ENCODE data around the gene ELP5. TPM values are rescaled to one million over a fixed set of nuclear protein-coding genes. Genes with fewer than 3 reads are reported as not detected.
A peak's percentile ranks its signal among the peaks of the same experiment; 100 is the strongest.

The ELP5 gene
- polyA plus RNA-seq, 4 donors: 40.3 to 55.8 (median 50.5) TPM

GRCh38 chr17:7281953-7282751 is 30.1 kb downstream of the ELP5 start:
- no peak for DNase-seq (ENCODE audit: low read depth in 4 of 4, low spot score in 3 of 4)

GRCh38 chr17:7282752-7283321 is 30.8 kb downstream of the ELP5 start:
- no peak for DNase-seq (ENCODE audit: low read depth in 4 of 4, low spot score in 3 of 4)

DNA sequence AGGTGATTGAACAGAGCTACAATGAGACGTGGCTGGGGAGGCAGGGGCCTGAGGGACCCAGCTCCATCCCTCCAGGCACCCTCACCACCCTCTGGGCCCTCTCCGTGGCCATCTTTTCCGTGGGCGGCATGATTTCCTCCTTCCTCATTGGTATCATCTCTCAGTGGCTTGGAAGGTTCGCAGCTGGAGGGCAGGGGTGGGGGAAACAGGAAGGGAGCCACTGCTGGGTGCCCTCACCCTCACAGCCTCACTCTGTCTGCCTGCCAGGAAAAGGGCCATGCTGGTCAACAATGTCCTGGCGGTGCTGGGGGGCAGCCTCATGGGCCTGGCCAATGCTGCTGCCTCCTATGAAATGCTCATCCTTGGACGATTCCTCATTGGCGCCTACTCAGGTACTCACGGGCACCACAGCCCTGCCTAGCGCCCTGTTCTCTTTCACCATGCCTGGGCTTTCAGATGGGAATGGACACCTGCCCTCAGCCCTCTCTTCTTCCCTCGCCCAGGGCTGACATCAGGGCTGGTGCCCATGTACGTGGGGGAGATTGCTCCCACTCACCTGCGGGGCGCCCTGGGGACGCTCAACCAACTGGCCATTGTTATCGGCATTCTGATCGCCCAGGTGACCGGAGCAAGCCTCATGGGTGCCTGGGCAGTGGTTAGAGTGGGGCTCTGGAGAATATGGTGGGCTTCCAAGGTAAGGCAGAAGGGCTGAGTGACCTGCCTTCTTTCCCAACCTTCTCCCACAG is 31.6 kb downstream of the ELP5 start:
- DNase-seq (ENCODE audit: low read depth in 4 of 4, low spot score in 3 of 4): no peak

GRCh38 chr17:7284911-7285310 is 32.9 kb downstream of the ELP5 start:
- no peak for DNase-seq (ENCODE audit: low read depth in 4 of 4, low spot score in 3 of 4)

DNA sequence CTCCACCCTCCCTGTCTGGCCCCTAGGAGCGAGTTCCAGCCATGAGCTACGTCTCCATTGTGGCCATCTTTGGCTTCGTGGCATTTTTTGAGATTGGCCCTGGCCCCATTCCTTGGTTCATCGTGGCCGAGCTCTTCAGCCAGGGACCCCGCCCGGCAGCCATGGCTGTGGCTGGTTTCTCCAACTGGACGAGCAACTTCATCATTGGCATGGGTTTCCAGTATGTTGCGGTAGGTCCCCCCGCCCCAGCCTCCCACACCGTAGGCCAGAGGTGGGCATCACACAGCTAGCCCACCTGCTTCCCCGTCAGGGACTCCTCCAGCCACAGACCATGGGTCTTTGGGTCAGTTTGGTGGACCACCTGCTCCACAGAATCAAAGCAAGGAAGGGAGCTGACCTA is 33.7 kb downstream of the ELP5 start:
- DNase-seq (ENCODE audit: low read depth in 4 of 4, low spot score in 3 of 4): no peak

DNA sequence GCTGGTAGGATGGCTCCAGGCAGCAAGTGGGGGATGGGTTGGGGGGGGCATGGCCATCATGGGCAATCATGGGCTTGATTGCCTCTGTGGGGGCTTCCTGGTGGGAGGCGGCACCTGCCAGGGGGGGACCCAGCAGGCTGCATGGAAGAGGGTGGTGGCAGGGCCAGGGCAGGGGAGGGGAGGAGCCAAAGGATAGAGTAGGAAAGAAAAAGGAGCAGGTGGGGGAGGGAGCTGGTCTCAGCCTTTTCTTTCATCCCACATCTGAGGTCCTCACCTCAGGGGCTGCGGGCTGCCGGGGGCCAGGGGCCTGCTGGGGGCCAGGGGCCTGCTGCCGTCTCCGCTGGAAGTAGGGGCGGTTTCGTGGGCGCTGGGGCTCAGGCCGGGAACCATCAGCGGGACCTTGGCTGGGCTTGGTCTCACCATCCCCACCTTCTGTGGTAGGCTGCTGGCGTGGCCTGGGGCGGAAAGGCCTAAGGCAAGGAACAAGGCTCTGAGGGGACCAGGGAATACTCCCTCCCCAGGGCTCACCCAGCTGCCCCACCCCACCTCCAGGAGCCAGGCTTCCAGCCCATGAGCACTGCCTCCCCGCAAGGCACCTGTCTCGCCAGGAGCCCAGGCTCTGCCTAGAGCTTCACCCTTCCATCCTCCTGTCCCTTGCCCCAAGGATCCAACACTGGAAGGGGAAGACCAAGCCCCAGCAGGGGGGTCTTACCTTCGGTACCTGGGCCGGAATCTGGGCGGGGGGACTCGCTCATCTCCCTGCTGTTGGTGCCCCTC is 37.4 kb downstream of the ELP5 start:
- no peak for DNase-seq (ENCODE audit: low read depth in 4 of 4, low spot score in 3 of 4)

DNA sequence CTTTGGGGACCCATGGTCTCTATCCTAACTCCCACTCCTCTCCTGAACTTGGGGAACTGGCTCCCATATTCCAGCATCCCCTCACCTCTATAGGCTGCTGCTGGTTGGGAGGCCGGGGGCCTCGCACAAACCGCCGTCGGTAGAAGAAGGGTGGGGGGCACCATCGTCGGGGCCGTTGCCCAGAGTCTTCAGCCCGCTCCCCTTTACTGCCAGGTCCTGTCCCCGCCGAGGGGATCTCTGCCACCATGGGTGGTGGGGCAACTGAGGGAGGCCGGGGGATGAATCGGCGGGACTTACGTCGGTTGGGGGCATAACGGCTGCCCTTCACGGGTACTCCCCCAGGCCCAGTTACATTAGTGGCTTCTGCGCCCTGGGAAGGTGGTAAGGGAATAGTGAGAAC is 38.2 kb downstream of the ELP5 start:
- DNase-seq (ENCODE audit: low read depth in 4 of 4, low spot score in 3 of 4): no peak

- DNase-seq (ENCODE audit: low read depth in 4 of 4, low spot score in 3 of 4): no peak
Measured at GRCh38 chr17:7290685-7291084, 38.7 kb downstream of the ELP5 start.

DNA sequence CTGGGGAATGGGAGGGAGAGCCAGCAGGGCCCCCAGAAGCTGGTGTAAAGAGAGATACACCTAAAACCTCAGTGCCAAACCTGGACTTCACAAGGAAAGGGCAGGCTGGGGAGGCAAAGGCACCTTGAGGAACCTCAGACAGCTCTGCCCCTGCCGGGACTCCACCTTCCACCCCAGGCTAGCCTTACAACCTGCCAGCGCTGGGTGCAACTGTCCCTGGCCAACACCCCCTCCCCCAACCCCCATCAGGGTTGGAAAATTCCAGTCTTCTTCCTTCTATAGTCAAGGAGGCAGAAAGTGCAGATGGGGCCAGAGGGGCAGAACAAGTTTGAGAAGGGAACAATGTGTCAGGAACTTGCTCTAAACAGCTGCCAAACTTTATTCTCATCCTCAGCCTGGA is 40.2 kb downstream of the ELP5 start:
- no peak for DNase-seq (ENCODE audit: low read depth in 4 of 4, low spot score in 3 of 4)

DNA sequence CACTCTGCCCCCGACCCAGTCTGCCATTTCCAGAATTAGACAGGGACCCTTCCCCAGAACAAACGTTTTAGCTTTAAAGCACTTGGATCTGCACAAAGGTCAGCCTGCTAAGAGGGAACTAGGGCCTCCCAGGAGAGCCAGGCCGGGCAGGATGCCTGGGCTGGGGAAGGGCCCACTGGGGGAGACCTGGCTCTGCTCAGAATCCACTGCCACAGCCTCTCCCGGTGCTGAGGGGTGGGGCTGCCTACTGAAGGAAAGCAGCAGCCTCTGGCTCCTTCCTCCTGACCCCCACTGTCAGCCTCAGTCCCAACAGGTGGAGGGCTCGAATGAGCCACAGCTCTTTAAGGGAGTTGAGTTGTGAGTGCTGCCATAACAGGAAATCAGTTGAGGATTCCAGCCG is 40.7 kb downstream of the ELP5 start:
- no peak for DNase-seq (ENCODE audit: low read depth in 4 of 4, low spot score in 3 of 4)

- no peak for DNase-seq (ENCODE audit: low read depth in 4 of 4, low spot score in 3 of 4)
Measured at GRCh38 chr17:7293159-7293558, 41.1 kb downstream of the ELP5 start.

DNA sequence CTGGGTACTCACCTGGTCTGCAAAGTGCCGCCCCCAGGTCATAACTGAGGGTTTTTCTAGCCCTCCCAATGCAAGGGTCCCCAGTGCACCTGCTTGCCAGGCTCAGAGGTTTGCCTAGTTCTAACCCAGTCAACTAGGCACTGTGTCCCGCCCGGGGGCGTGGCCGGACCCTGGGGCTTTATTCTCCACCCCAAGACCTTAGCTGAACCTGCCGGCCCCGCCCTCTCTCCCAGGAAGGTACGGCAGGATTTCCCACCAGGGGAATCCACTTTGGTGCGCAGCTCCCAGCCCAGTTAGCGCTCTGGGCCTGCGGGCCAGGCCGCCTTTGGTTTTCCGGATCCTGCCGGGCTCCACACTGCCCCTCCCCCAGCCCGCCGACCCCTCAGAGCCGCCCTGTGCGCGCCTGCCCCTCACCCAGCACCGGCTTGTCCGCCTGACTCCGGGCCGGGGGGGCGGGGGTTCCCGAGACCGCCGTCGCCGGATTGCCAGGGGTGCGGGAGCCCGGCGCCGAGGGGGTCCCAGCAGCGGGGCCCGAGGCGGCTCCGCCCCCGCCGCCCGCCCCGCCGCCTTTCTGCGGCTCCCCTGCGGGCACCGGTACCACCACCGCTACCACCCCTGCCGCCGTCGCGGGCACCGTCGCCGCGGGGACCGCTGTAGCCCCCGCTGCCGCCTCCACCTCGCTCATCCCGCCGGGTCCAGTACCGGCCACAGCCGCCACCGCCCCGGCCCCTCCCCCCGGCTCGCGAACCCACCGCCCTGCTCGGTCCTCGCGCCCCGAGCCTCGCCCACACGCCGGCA is 42.0 kb downstream of the ELP5 start:
- no peak for DNase-seq (ENCODE audit: low read depth in 4 of 4, low spot score in 3 of 4)

- no peak for DNase-seq (ENCODE audit: low read depth in 4 of 4, low spot score in 3 of 4)
Measured at GRCh38 chr17:7294614-7295153, 42.7 kb downstream of the ELP5 start, which contains the start of gene YBX2. Gene YBX2, minus strand, starts transcription at chr17:7294639. Its CDS starts 139 bp downstream, at chr17:7294500.

DNA sequence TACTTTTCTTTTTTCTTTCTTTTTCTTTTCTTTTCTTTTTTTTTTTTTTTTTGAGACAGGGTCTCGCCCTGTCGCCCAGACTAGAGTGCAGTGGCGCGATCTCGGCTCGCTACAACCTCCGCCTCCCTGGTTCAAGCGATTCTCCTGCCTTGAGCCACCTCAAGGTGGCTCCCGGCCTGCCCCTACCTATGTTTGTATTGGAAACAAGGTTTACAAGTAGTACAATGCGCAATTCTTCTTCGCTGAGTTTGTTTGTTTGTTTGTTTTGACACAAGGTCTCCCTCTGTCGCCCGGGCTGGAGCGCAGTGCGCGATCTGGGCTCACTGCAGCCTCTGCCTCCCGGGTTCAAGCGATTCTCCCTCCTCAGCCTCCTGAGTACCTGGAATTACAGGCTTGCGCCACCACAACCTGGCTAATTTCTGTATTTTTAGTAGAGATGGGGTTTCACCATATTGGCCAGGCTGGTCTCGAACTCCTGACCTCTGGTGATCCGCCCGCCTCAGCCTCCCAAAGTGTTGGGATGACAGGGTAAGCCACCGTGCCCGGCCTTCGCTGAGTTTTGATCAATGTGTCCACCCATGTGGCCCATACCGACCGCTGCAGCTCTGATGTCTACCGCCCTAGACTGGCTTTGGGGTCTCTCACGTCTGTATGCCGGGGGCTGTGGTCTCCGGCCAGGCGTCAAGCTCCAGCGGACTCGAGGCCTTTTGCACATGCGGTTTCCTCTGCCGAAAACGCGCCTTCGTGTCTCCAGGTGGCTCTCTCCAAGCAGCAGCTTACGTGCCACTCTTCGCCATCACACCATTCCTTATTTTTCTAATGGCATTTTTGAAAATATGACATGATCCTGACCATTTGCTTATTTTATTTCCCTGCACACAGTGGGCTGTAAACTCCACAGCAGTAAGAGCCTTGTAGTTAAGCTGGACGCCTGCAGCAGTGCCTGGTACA is 43.5 kb downstream of the ELP5 start:
- no peak for DNase-seq (ENCODE audit: low read depth in 4 of 4, low spot score in 3 of 4)

- DNase-seq (ENCODE audit: low read depth in 4 of 4, low spot score in 3 of 4): peak in 1 of 4 donors; percentile 72
Measured at GRCh38 chr17:7296189-7296861, 44.3 kb downstream of the ELP5 start.

GRCh38 chr17:7304179-7304578 is 52.2 kb downstream of the ELP5 start:
- DNase-seq (ENCODE audit: low read depth in 4 of 4, low spot score in 3 of 4): no peak

- DNase-seq (ENCODE audit: low read depth in 4 of 4, low spot score in 3 of 4): peak; percentile 100
Measured at GRCh38 chr17:7306911-7307685, 55.1 kb downstream of the ELP5 start, which contains the start of gene EIF5A. Gene EIF5A, plus strand, starts transcription at chr17:7307628. Its CDS starts 2,008 bp downstream, at chr17:7309636.
